H1 (cell line): ENCODE measurements around the gene CHN2. TPM values are rescaled to one million over a fixed set of nuclear protein-coding genes. Genes with fewer than 3 reads are reported as not detected.

Experiments
- CTCF ChIA-PET: fragments of 300-600 bp; sonication (Branson Sonifier 250); formaldehyde crosslinking; loops from one replicate; lab custom pipeline; 2021; ENCODE audit not compliant: partially characterized antibody; lab: Charles Lee
- POLR2A ChIA-PET: fragments of 300-600 bp; sonication (Branson Sonifier 250); formaldehyde crosslinking; loops from one replicate; lab custom pipeline; 2021; ENCODE audit warnings: inconsistent platforms; ENCODE audit not compliant: partially characterized antibody; lab: Charles Lee
- DNase-seq, 2 experiments: peaks; one replicate each; pipeline versions ENCODE4 v3.0.0 to v3.0.0-alpha.2; 2010 to 2022; ENCODE audit warnings: low spot score in 2 of 2, low read depth in 1 of 2, mixed read lengths in 1 of 2
- FAIRE-seq: peaks from 2 replicates; lab custom pipeline; 2011; peaks lifted over from hg19 to GRCh38; lab: Jason Lieb, UNC
- H2AFZ ChIP-seq: 2 replicates; pipeline ENCODE4 v1.8.1; 2012; ENCODE audit warnings: low read length, inconsistent platforms
- H2AK5ac ChIP-seq: 2 replicates; pipeline ENCODE4 v1.6.1; 2013; ENCODE audit warnings: low read depth, low read length
- H2BK120ac ChIP-seq: replicated peaks from 2 replicates; pipeline ENCODE3; 2013; ENCODE audit warnings: low read depth, low read length, inconsistent platforms
- H2BK12ac ChIP-seq: 2 replicates; pipeline ENCODE4 v1.6.1; 2013; ENCODE audit warnings: low read depth, low read length
- H2BK15ac ChIP-seq: 2 replicates; pipeline ENCODE4 v1.6.1; 2013; ENCODE audit warnings: low read length
- H2BK20ac ChIP-seq: 2 replicates; pipeline ENCODE4 v1.6.1; 2013; ENCODE audit warnings: low read length
- H2BK5ac ChIP-seq: 2 replicates; pipeline ENCODE4 v1.6.1; 2013; ENCODE audit warnings: low read depth, low read length
- H3K14ac ChIP-seq: 2 replicates; pipeline ENCODE4 v1.6.1; 2013; ENCODE audit warnings: inconsistent platforms; ENCODE audit not compliant: insufficient read length
- H3K18ac ChIP-seq: 2 replicates; pipeline ENCODE4 v1.6.1; 2013; ENCODE audit warnings: low read length; ENCODE audit errors: extremely low read depth
- H3K23ac ChIP-seq: 2 replicates; pipeline ENCODE4 v1.6.1; 2013; ENCODE audit warnings: inconsistent platforms; ENCODE audit not compliant: insufficient read length
- H3K23me2 ChIP-seq: 2 replicates; pipeline ENCODE4 v1.6.1; 2013; ENCODE audit warnings: low read depth, low read length
- H3K27ac ChIP-seq: 2 replicates; pipeline ENCODE4 v1.6.1; 2011; ENCODE audit warnings: low read depth, low read length, inconsistent platforms
- H3K27me3 ChIP-seq, 4 experiments: replicated peaks in 1 of 4; 1 replicate in 1 of 4; 2 replicates in 3 of 4; pipeline versions ENCODE4 v1.6.1 to v1.8.1; 2011 to 2013; ENCODE audit warnings: low read length in 3 of 4, mild to moderate bottlenecking in 3 of 4, inconsistent platforms in 2 of 4, mixed read lengths in 2 of 4, moderate library complexity in 1 of 4; ENCODE audit not compliant: control insufficient read depth in 3 of 4, insufficient read depth in 3 of 4; ENCODE audit errors: extremely low read depth in 1 of 4
- H3K36me3 ChIP-seq, 4 experiments: 2 replicates each; pipeline versions ENCODE4 v1.6.1 to v1.8.1; 2011 to 2013; ENCODE audit warnings: mild to moderate bottlenecking in 4 of 4, low read length in 3 of 4, moderate library complexity in 2 of 4, control low read depth in 1 of 4, inconsistent platforms in 1 of 4; ENCODE audit not compliant: insufficient read depth in 4 of 4, control insufficient read depth in 2 of 4
- H3K4ac ChIP-seq: replicated peaks from 2 replicates; pipeline ENCODE3; 2013; ENCODE audit warnings: low read length, low read depth, mixed read lengths, inconsistent platforms; ENCODE audit not compliant: insufficient read length
- H3K4me1 ChIP-seq, 4 experiments: replicated peaks in 1 of 4; 1 replicate in 1 of 4; 2 replicates in 3 of 4; pipeline versions ENCODE4 v1.6.1 to v1.8.1; 2011 to 2013; ENCODE audit warnings: low read length in 3 of 4, inconsistent platforms in 2 of 4, mixed read lengths in 1 of 4; ENCODE audit not compliant: insufficient read depth in 4 of 4, control insufficient read depth in 3 of 4
- H3K4me2 ChIP-seq, 2 experiments: 2 replicates each; pipeline versions ENCODE4 v1.6.1 to v1.8.1; 2011 to 2013; ENCODE audit warnings: low read depth in 2 of 2, low read length in 2 of 2, control low read depth in 1 of 2, inconsistent platforms in 1 of 2, mild to moderate bottlenecking in 1 of 2; ENCODE audit not compliant: insufficient read depth in 1 of 2
- H3K4me3 ChIP-seq, 4 experiments: fragments of 200-600, 300-600 bp in 1 of 4; sonication (generic), shearing (Covaris generic), sonication (Bioruptor Twin) in 1 of 4; 2 replicates each; pipeline versions ENCODE4 v1.5.1 to v1.8.1; 2011 to 2016; ENCODE audit warnings: low read length in 4 of 4, low read depth in 3 of 4, control low read depth in 2 of 4, inconsistent platforms in 2 of 4, mild to moderate bottlenecking in 2 of 4, mixed read lengths in 1 of 4, moderate library complexity in 1 of 4; ENCODE audit not compliant: insufficient read depth in 2 of 4; ENCODE audit errors: extremely low read depth in 1 of 4
- H3K56ac ChIP-seq: replicated peaks from 2 replicates; pipeline ENCODE3; 2013; ENCODE audit warnings: low read depth, mild to moderate bottlenecking, mixed read lengths, low read length, inconsistent platforms; ENCODE audit not compliant: insufficient read length
- H3K79me1 ChIP-seq: 2 replicates; pipeline ENCODE4 v1.6.1; 2013; ENCODE audit warnings: low read depth, low read length, control low read depth
- H3K79me2 ChIP-seq, 2 experiments: 2 replicates each; pipeline versions ENCODE4 v1.6.1 to v1.8.1; 2012 to 2013; ENCODE audit warnings: low read length in 2 of 2, mild to moderate bottlenecking in 2 of 2, inconsistent platforms in 1 of 2; ENCODE audit not compliant: insufficient read depth in 2 of 2, control insufficient read depth in 1 of 2
- H3K9ac ChIP-seq, 4 experiments: replicated peaks in 1 of 4; 1 replicate in 1 of 4; 2 replicates in 3 of 4; pipeline versions ENCODE4 v1.6.1 to v1.8.1; 2011 to 2013; ENCODE audit warnings: low read depth in 3 of 4, low read length in 3 of 4, control low read depth in 2 of 4, mild to moderate bottlenecking in 2 of 4, moderate library complexity in 2 of 4, inconsistent platforms in 1 of 4; ENCODE audit errors: extremely low read depth in 1 of 4
- H3K9me3 ChIP-seq, 2 experiments: 2 replicates each; pipeline versions ENCODE4 v1.6.1 to v1.8.1; 2012 to 2013; ENCODE audit warnings: mild to moderate bottlenecking in 2 of 2, moderate library complexity in 2 of 2, control low read depth in 1 of 2, inconsistent platforms in 1 of 2, low read depth in 1 of 2, low read length in 1 of 2, mixed read lengths in 1 of 2; ENCODE audit not compliant: insufficient read depth in 2 of 2
- H4K20me1 ChIP-seq, 2 experiments: replicated peaks in 1 of 2; 2 replicates each; pipeline versions ENCODE3 to v1.8.1; 2011 to 2013; ENCODE audit warnings: inconsistent platforms in 2 of 2, low read length in 2 of 2, mild to moderate bottlenecking in 1 of 2; ENCODE audit not compliant: insufficient read depth in 2 of 2, control insufficient read depth in 1 of 2
- H4K5ac ChIP-seq: 2 replicates; pipeline ENCODE4 v1.6.1; 2013; ENCODE audit warnings: low read length, low read depth, mixed read lengths, inconsistent platforms; ENCODE audit not compliant: insufficient read length
- H4K8ac ChIP-seq: 2 replicates; pipeline ENCODE4 v1.8.0; 2013; ENCODE audit warnings: mild to moderate bottlenecking, moderate library complexity, low read length, inconsistent platforms; ENCODE audit not compliant: insufficient read depth; ENCODE audit errors: extremely low read depth
- H4K91ac ChIP-seq: replicated peaks from 2 replicates; pipeline ENCODE3; 2013; ENCODE audit warnings: low read length, mixed read lengths, inconsistent platforms; ENCODE audit not compliant: insufficient read length
- ASH2L ChIP-seq: fragments of 200-600, 300-600 bp; sonication (generic); IDR thresholded peaks from one replicate; pipeline ENCODE4 v1.7.1; 2017; ENCODE audit warnings: low read length
- KDM4A ChIP-seq: IDR thresholded peaks from one replicate; pipeline ENCODE4 v1.7.1; 2012; ENCODE audit warnings: low read depth, mild to moderate bottlenecking, moderate library complexity, low read length, inconsistent platforms; ENCODE audit not compliant: severe bottlenecking
- PHF8 ChIP-seq: fragments of 200-600 bp; sonication (generic); conservative IDR thresholded peaks from 2 replicates; pipeline ENCODE4 v1.7.1; 2012; ENCODE audit warnings: low read depth, mild to moderate bottlenecking, inconsistent platforms, low read length, moderate library complexity
- RAD21 ChIP-seq, 2 experiments: IDR thresholded peaks in 1 of 2; conservative IDR thresholded peaks in 1 of 2; 2 replicates each; pipeline ENCODE4 v1.6.1; 2011; ENCODE audit warnings: low read depth in 2 of 2, low read length in 2 of 2, improper control_type of control experiment in 1 of 2, inconsistent platforms in 1 of 2, mild to moderate bottlenecking in 1 of 2, moderate library complexity in 1 of 2
- RBBP5 ChIP-seq: IDR thresholded peaks from 2 replicates; pipeline ENCODE4 v1.7.1; 2012; ENCODE audit warnings: low read depth, mild to moderate bottlenecking, inconsistent platforms, low read length, moderate library complexity, borderline replicate concordance
- RXRA ChIP-seq: IDR thresholded peaks from 2 replicates; pipeline ENCODE4 v1.6.1; 2011; ENCODE audit warnings: low read depth, mild to moderate bottlenecking, low read length, moderate library complexity; ENCODE audit not compliant: insufficient read depth
- SAP30 ChIP-seq: fragments of 300-600 bp; sonication (generic); IDR thresholded peaks from 2 replicates; pipeline ENCODE4 v1.7.1; 2012; ENCODE audit warnings: low read length, moderate library complexity, mild to moderate bottlenecking, inconsistent platforms; ENCODE audit not compliant: insufficient read depth, insufficient replicate concordance
- SIRT6 ChIP-seq: IDR thresholded peaks from one replicate; pipeline ENCODE4 v1.7.1; 2012; ENCODE audit warnings: low read length, inconsistent platforms
- TAF7 ChIP-seq: optimal IDR thresholded peaks from 2 replicates; pipeline ENCODE3; 2011; ENCODE audit warnings: low read depth, mild to moderate bottlenecking, inconsistent platforms, low read length, moderate library complexity, borderline replicate concordance
- WGBS, 2 experiments: shearing (Covaris generic) in 1 of 2; methylation state at CpG; one replicate each; pipeline versions ENCODE4 v1.1.6 to v1.1.7; 2013 to 2015; ENCODE audit warnings: low lambda C conversion rate in 2 of 2, mixed read lengths in 2 of 2, inconsistent platforms in 1 of 2, low coverage in 1 of 2, missing lambda C conversion rate in 1 of 2; ENCODE audit not compliant: insufficient replicate concordance in 2 of 2, insufficient coverage in 1 of 2, insufficient read length in 1 of 2; ENCODE audit errors: extremely low coverage in 1 of 2, missing lambda C conversion rate in 1 of 2; 5-methylcytosine and 5-hydroxymethylcytosine counted together
- polyA plus RNA-seq, 7 experiments: library from polyadenylated mRNA; depleted of rRNA in 3 of 7; stranded (reverse) in 5 of 7; unstranded in 2 of 7; fragments of >200 nt in 5 of 7; fragments of 200-250 nt in 2 of 7; gene quantifications; 1 replicate in 5 of 7; 2 replicates in 1 of 7; 4 replicates in 1 of 7; pipeline versions ENCODE4 v1.2.1 to v1.2.3, GENCODE V29; 2011 to 2013; ENCODE audit warnings: missing spikeins in 2 of 7, mixed read lengths in 2 of 7
- total RNA-seq: library from RNA; stranded (reverse); fragmentation: NEBNext Ultra II Directional; extraction: Animal tissue kit (Norgen Biotek cat#: 25700); gene quantifications from 2 replicates; pipeline ENCODE4 v1.2.1, GENCODE V29; 2021
- TF ChIP-seq, protein P1 (sequence below): IDR thresholded peaks from 2 replicates; pipeline ENCODE4 v1.6.1; 2012; ENCODE audit warnings: low read length, inconsistent platforms
- TF ChIP-seq, protein P2 (sequence below): IDR thresholded peaks from 2 replicates; pipeline ENCODE4 v1.6.1; 2012; ENCODE audit warnings: inconsistent platforms

Gene CHN2
- total and polyA plus RNA-seq, 2 of the 8 experiments (the other 6 are each of a cell fraction or from before 2014, with no cell fraction given), result 2.9 to 4.8 TPM

DNA sequence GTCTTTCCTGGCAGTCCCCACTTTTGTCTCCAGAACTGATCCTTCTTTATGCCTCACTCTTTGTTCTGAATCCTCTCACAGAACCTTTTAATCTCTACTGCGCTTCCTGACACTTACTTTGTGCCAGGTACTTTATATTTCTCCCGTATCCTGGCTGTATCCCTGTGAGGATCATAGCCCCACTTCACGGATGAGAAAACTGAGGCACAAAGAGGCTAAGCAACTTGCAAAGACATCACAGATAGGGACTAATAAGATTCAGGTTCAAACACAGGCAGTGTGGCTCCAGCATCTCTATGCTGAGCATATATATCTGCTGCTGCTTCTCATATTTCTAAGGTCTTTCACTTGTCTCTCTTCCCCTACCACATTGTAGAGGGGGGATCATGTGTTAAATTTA lies 116.7 kb downstream of the CHN2 start:
- no peak overlapping the region for H3K4me2 ChIP-seq
- H2BK20ac ChIP-seq, result no peak overlapping the region
- 100% methylated on average over 3 of the region's 3 CpGs; no CpG with 5 or more reads in 1 of the 2 experiments for WGBS, 2 experiments
- H4K8ac ChIP-seq, result no peak overlapping the region
- H2BK5ac ChIP-seq, result no peak overlapping the region
- H3K4me1 ChIP-seq, result peaks cover 0 to 8% (median 4%) of the 10 kb centered on the region in 4 experiments; a peak in 5 of 7 replicates
- no peak overlapping the region for H2BK12ac ChIP-seq
- no peak for DNase-seq
- H3K4me3 ChIP-seq, result no peak overlapping the region
- H2BK120ac ChIP-seq, result no peak overlapping the region
- no peaks in the 10 kb centered on the region; a peak in 1 of 4 replicates for H3K9me3 ChIP-seq
- no peaks in the 10 kb centered on the region; the same call in 1 of the 2 replicates for H3K23me2 ChIP-seq
- H3K27ac ChIP-seq, result no peak overlapping the region
- no peak overlapping the region for H3K56ac ChIP-seq
- H3K27me3 ChIP-seq, result no peaks in the 10 kb centered on the region
- no peaks in the 10 kb centered on the region for H3K79me2 ChIP-seq
- H2AFZ ChIP-seq, result no peak overlapping the region
- POLR2A ChIA-PET, result no interaction called here
- H4K20me1 ChIP-seq, result no peaks in the 10 kb centered on the region
- no peaks in the 10 kb centered on the region for H3K79me1 ChIP-seq
- H2BK15ac ChIP-seq, result no peak overlapping the region
- no peak overlapping the region for H3K4ac ChIP-seq
- H3K9ac ChIP-seq, result no peak overlapping the region; a peak in 1 of 7 replicates
- FAIRE-seq, result no peak
- no peaks in the 10 kb centered on the region for H3K36me3 ChIP-seq
- H2AK5ac ChIP-seq, result no peak overlapping the region
- H4K91ac ChIP-seq, result no peak overlapping the region
- no peak overlapping the region for H3K14ac ChIP-seq
- no peak overlapping the region for H4K5ac ChIP-seq
- no peak overlapping the region for H3K23ac ChIP-seq
- CTCF ChIA-PET, result no interaction called here
- H3K18ac ChIP-seq, result no peak overlapping the region
- TF ChIP-seq TAF7, result no peak
- TF ChIP-seq RAD21 (IDR thresholded peaks at IDR 0.05 in 1 of 2, conservative IDR thresholded peaks at IDR 0.05 in 1 of 2; ENCODE audit: low read depth in 2 of 2, low read length in 2 of 2), result no peak
- TF ChIP-seq ASH2L, result no peak
- TF ChIP-seq, protein P1, sequence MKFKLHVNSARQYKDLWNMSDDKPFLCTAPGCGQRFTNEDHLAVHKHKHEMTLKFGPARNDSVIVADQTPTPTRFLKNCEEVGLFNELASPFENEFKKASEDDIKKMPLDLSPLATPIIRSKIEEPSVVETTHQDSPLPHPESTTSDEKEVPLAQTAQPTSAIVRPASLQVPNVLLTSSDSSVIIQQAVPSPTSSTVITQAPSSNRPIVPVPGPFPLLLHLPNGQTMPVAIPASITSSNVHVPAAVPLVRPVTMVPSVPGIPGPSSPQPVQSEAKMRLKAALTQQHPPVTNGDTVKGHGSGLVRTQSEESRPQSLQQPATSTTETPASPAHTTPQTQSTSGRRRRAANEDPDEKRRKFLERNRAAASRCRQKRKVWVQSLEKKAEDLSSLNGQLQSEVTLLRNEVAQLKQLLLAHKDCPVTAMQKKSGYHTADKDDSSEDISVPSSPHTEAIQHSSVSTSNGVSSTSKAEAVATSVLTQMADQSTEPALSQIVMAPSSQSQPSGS, result no peak
- no peak for TF ChIP-seq SAP30
- no peak for TF ChIP-seq RXRA
- TF ChIP-seq, protein P2, sequence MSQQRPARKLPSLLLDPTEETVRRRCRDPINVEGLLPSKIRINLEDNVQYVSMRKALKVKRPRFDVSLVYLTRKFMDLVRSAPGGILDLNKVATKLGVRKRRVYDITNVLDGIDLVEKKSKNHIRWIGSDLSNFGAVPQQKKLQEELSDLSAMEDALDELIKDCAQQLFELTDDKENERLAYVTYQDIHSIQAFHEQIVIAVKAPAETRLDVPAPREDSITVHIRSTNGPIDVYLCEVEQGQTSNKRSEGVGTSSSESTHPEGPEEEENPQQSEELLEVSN, result no peak
- no peak for TF ChIP-seq SIRT6
- TF ChIP-seq PHF8, result no peak
- no peak for TF ChIP-seq KDM4A
- no peak for TF ChIP-seq RBBP5
